ENCODE measurements around the gene STK32B. TPM values are rescaled to one million over a fixed set of nuclear protein-coding genes. Genes with fewer than 3 reads are reported as not detected.

STK32B gene
- total and polyA plus RNA-seq, 2 of the 4 experiments (the other 2 are of a cell fraction): 5.5 to 6.3 TPM

DNA sequence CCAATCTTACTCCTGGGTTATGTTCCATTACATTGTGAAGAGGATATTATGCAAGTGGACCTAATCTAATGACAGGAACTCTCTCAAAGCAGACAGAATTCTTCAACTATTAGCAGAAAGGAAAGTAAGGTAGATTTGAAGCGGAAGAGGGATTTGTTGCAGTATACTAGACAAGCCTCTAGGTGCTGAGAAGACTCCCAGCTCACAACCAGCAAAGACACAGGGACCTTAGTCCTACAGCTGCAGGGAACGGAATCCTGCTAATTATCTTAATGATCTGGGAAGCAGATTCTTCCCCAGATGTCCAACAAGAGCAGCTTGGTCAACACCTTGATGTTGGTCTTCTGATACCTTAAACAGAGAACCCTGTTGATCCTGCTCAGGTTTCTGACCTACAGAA, 73.6 kb downstream of the STK32B start:
- H2AK5ac ChIP-seq (ENCODE audit: low read depth, low read length): no peak overlapping the region
- H3K79me1 ChIP-seq (ENCODE audit: low read depth in 1 of 2, low read length in 2 of 2): peaks cover 0 to 25% of the 10 kb centered on the region in 2 experiments; a peak in 3 of 4 replicates
- no peak overlapping the region for H2BK20ac ChIP-seq (ENCODE audit: low read depth, low read length)
- no peak overlapping the region for H2BK5ac ChIP-seq (ENCODE audit: low read depth, low read length, poor library complexity, severe bottlenecking)
- no TSS peak for BruUV-seq (replicated peaks)
- peaks cover 4% of the 10 kb centered on the region for H3K4me1 ChIP-seq (ENCODE audit: control insufficient read depth, insufficient read depth, low read length)
- no peak overlapping the region for H3K4me3 ChIP-seq (ENCODE audit: insufficient read depth, low read depth, low read length)
- H3K9ac ChIP-seq (ENCODE audit: low read depth, low read length): no peak overlapping the region
- H2AK9ac ChIP-seq (replicated peaks; ENCODE audit: low read depth, low read length, poor library complexity): no peak overlapping the region
- no peak for DNase-seq
- H3K4me2 ChIP-seq (ENCODE audit: low read depth, low read length): no peak overlapping the region
- H2BK120ac ChIP-seq (ENCODE audit: low read depth, low read length): no peak overlapping the region
- no peak overlapping the region for H3K56ac ChIP-seq (ENCODE audit: extremely low read depth, insufficient read depth, low read length)
- no peak overlapping the region for H3K18ac ChIP-seq (ENCODE audit: low read depth, low read length)
- intact Hi-C loops (cut with micrococcal nuclease): no loop called here
- no peak overlapping the region for H3K14ac ChIP-seq (replicated peaks; ENCODE audit: low read depth, low read length)
- no peak for ATAC-seq (ENCODE audit: low read depth)
- no peak overlapping the region; the same call in 1 of the 2 replicates for H4K91ac ChIP-seq (ENCODE audit: insufficient read depth, low read depth, low read length)
- H3K23ac ChIP-seq (ENCODE audit: low read depth, low read length): no peak overlapping the region
- dilution Hi-C loops (cut with HindIII; ENCODE audit: low sequenced_read_pairs, unreplicated experiment): no loop called here
- H3K4ac ChIP-seq (ENCODE audit: low read depth, low read length): no peak overlapping the region
- POLR2A ChIA-PET (ENCODE audit: unreplicated experiment): no interaction called here
- WGBS, 2 experiments (ENCODE audit: extremely low coverage in 2 of 2, insufficient read length in 1 of 2): no CpG with 5 or more reads among the region's 2 CpGs
- H3K36me3 ChIP-seq (ENCODE audit: control insufficient read depth, insufficient read depth, low read length): no peaks in the 10 kb centered on the region
- no peak overlapping the region for H2AFZ ChIP-seq (replicated peaks; ENCODE audit: low read length, poor library complexity)
- no peaks in the 10 kb centered on the region for H3K27me3 ChIP-seq (ENCODE audit: control insufficient read depth, insufficient read depth, low read length)
- no peak overlapping the region for H4K8ac ChIP-seq (ENCODE audit: low read depth in 2 of 2, low read length in 2 of 2)
- no peak overlapping the region for H2BK15ac ChIP-seq (ENCODE audit: low read depth, low read length)
- in situ Hi-C loops (cut with MboI; ENCODE audit: low sequenced_read_pairs): no loop called here
- no peak for TF ChIP-seq CEBPB (IDR thresholded peaks at IDR 0.05; ENCODE audit: low read depth, low read length)
- no peak overlapping the region for H3K27ac ChIP-seq (ENCODE audit: insufficient read depth, low read length)
- no peaks in the 10 kb centered on the region for H3K9me3 ChIP-seq (ENCODE audit: control insufficient read depth, insufficient read depth, low read length)
- peaks cover 3% of the 10 kb centered on the region; the same call in 1 of the 2 replicates for H3K9me1 ChIP-seq (ENCODE audit: insufficient read depth, low read length)
- H4K5ac ChIP-seq (ENCODE audit: low read depth, low read length): no peak overlapping the region
- CTCF ChIA-PET: no interaction called here
- 0 out of 2 replicates have a peak, but pooled peaks cover 3% of the 10 kb centered on the region for H4K20me1 ChIP-seq (ENCODE audit: insufficient read depth, low read length)
